Ascending aorta (tissue), 2 donors: ENCODE measurements around the gene TXLNG. TPM values are rescaled to one million over a fixed set of nuclear protein-coding genes. Genes with fewer than 3 reads are reported as not detected.

ENCODE experiments used
- DNase-seq, 2 donors: peaks; one replicate each; pipeline ENCODE4 v3.0.0-alpha.2; 2019; ENCODE audit warnings: low spot score in 2 of 2
- H3K27ac ChIP-seq, 2 donors: fragments of 200-600 bp; sonication (generic); one replicate each; pipeline ENCODE4 v1.5.1; 2016 to 2017; ENCODE audit warnings: mild to moderate bottlenecking in 1 of 2
- H3K27me3 ChIP-seq: fragments of 200-600 bp; sonication (generic); one replicate; pipeline ENCODE4 v1.5.1; 2017
- H3K36me3 ChIP-seq, 2 donors: fragments of 200-600 bp; sonication (generic); one replicate each; pipeline ENCODE4 v1.5.1; 2016
- H3K4me1 ChIP-seq, 2 donors: fragments of 200-600 bp; sonication (generic); one replicate each; pipeline ENCODE4 v1.5.1; 2016 to 2017; ENCODE audit warnings: mild to moderate bottlenecking in 1 of 2
- H3K4me3 ChIP-seq, 2 donors: fragments of 200-600 bp; sonication (generic); one replicate each; pipeline ENCODE4 v1.5.1; 2016 to 2017; ENCODE audit warnings: mild to moderate bottlenecking in 1 of 2
- H3K9me3 ChIP-seq, 2 donors: fragments of 200-600 bp; sonication (generic); one replicate each; pipeline ENCODE4 v1.5.1; 2016
- intact Hi-C: fragments of 100-400 bp; cut with DNase I; formaldehyde crosslinking; loops from one replicate; pipeline ENCODE4 v1.15.1; 2023
- total RNA-seq: library from RNA; depleted of rRNA; stranded (reverse); fragments of >200 nt; gene quantifications from one replicate; pipeline ENCODE4 v1.1.0, GENCODE V29; 2016
- TF ChIP-seq, protein P1 (sequence below), 3 experiments: fragments of 200-600 bp in 2 of 3; fragments of 450-650 bp in 1 of 3; sonication (generic) in 2 of 3; IDR thresholded peaks; one replicate each; pipeline ENCODE4 v1.5.1; 2016 to 2019; ENCODE audit warnings: antibody characterized with exemption in 3 of 3, mild to moderate bottlenecking in 1 of 3, moderate library complexity in 1 of 3

Gene TXLNG
- total RNA-seq, 1 donor from 2014 or later = 3.9 TPM

DNA sequence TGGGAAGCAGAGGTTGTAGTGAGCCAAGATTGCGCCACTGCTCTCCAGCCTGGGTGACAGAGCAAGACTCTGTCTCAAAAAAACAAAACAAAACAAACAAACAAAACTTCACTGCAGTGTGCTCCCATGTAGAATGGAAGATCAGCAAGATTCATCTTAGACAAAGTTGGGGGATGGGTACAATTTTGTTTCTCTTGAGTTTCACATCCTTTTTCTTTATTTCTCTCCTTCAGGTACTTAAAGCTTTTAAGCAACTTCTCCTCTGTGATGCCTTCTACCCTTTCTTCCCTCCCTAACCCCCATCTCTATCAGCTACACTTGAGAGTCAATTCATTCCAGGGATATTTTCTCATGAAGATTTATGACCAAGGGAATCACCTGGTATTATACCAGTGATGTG is 99.4 kb downstream of the TXLNG start:
- H3K9me3 ChIP-seq = no peaks in the 10 kb centered on the region
- DNase-seq = no peak
- intact Hi-C loops = no loop called here
- TF ChIP-seq, protein P1, sequence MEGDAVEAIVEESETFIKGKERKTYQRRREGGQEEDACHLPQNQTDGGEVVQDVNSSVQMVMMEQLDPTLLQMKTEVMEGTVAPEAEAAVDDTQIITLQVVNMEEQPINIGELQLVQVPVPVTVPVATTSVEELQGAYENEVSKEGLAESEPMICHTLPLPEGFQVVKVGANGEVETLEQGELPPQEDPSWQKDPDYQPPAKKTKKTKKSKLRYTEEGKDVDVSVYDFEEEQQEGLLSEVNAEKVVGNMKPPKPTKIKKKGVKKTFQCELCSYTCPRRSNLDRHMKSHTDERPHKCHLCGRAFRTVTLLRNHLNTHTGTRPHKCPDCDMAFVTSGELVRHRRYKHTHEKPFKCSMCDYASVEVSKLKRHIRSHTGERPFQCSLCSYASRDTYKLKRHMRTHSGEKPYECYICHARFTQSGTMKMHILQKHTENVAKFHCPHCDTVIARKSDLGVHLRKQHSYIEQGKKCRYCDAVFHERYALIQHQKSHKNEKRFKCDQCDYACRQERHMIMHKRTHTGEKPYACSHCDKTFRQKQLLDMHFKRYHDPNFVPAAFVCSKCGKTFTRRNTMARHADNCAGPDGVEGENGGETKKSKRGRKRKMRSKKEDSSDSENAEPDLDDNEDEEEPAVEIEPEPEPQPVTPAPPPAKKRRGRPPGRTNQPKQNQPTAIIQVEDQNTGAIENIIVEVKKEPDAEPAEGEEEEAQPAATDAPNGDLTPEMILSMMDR (IDR thresholded peaks at IDR 0.05) = no peak
- no peaks in the 10 kb centered on the region for H3K27me3 ChIP-seq
- no peak overlapping the region for H3K4me3 ChIP-seq
- H3K27ac ChIP-seq = no peak overlapping the region
- no peaks in the 10 kb centered on the region for H3K36me3 ChIP-seq
- H3K4me1 ChIP-seq = no peaks in the 10 kb centered on the region

DNA sequence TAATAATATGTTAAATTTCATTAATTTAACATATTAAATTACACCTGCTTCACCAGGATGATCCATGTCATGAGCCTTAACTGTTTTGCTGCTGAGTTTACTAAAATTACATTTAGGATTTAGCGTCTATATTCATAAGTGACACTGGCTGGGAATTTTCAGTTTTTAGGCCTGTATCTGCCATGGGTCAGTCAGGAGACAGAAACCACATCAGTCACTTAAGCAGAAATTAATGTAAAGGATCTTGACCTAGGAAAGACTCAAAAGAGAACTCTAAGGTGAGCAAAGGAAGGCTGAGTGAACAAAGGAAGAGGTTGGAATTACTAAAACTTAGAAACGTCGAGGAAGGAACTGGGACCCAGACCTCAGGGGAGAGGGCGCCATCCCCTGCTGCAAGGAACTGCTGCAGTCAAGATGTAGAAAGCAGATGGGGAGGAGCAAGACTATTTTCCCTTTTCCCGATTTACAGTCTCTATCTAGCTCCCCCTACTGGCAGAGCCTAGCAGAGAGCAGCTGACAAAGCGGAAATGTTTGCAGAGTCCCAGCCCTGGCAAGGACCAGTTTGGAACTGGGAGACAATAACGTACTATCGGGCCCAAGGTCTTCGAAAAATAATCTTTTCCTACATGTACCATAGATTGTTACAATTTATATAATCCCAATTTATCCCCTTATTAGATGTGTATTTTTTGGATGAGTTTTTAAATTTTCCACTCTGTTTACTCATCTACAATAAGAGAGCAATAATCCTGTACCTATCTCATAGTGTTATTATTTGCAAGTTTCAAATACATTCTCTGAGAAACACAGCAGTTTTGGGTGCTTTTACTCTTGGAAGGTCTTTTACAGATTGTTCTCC is 106.5 kb downstream of the TXLNG start:
- Histone ChIP-seq H3K9me3 (no peaks in the 10 kb centered on the region), H3K36me3 (no peaks in the 10 kb centered on the region), H3K27me3 (no peaks in the 10 kb centered on the region), H3K27ac (no peak overlapping the region), H3K4me1 (no peaks in the 10 kb centered on the region), H3K4me3 (peak overlapping the region in 1 of 2 donors; percentile 4)
- DNase-seq = peak in 1 of 2 donors; percentile 87
- intact Hi-C loops = loop anchor here (1.0 kb wide), 1 partner anchor 66 kb away; no protein-coding TSS in a partner anchor
- TF ChIP-seq, protein P1 (IDR thresholded peaks at IDR 0.05) = peak; percentile 40 to 82 (median 82)

Other genes starting within 250 kb of the TXLNG start
- gene S100G, start 136.3 kb upstream of the TXLNG start, total RNA-seq = not detected
- 12.6 TPM for gene CTPS2, start 73.8 kb upstream of the TXLNG start, total RNA-seq
- 14.2 TPM for gene SYAP1, start 66.9 kb upstream of the TXLNG start, total RNA-seq
- 48.7 TPM for gene RBBP7, start 83.9 kb downstream of the TXLNG start, total RNA-seq
- gene REPS2, start 160.2 kb downstream of the TXLNG start, total RNA-seq = 4.7 TPM